HTR-8/SVneo (cell line): ENCODE data around the gene CXCL6.

Experiments
- DNase-seq: peaks from one replicate; pipeline ENCODE4 v3.0.0; 2011; ENCODE audit warnings: low spot score, mixed read lengths; ENCODE audit not compliant: insufficient read length
- FAIRE-seq: peaks from 2 replicates; lab custom pipeline; 2011; peaks lifted over from hg19 to GRCh38; lab: Jason Lieb, UNC

CXCL6 gene

GRCh38 chr4:73841243-73841925, 4.9 kb downstream of the CXCL6 start:
- DNase-seq (no peak), FAIRE-seq (no peak)

DNA sequence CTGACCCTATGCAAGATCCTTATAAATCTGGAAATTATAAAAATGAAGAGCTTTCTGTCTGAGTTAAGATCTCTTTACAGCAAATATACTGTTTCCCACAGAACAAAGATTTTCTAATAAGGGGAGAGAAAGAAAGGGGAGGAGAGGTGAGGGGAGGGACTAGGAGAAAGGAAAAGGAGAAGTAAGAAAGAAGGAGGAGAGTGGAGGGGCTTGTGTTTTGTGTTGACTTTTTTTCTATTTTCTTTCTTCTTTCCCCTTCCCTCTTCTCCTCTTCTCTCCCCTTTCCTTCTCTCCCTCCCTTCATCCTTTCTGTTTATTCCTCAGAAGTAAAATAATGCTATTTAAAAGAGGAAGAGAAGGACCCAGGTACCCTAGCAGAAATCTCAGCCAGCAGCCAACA, 6.2 kb downstream of the CXCL6 start:
- DNase-seq (no peak), FAIRE-seq (no peak)

- DNase-seq (no peak), FAIRE-seq (no peak)
Observed at GRCh38 chr4:73843369-73843768, 6.9 kb downstream of the CXCL6 start.

GRCh38 chr4:73844345-73844744, 7.9 kb downstream of the CXCL6 start:
- FAIRE-seq (no peak), DNase-seq (no peak)

- DNase-seq (no peak), FAIRE-seq (no peak)
Observed at GRCh38 chr4:73844806-73845205, 8.3 kb downstream of the CXCL6 start.

DNA sequence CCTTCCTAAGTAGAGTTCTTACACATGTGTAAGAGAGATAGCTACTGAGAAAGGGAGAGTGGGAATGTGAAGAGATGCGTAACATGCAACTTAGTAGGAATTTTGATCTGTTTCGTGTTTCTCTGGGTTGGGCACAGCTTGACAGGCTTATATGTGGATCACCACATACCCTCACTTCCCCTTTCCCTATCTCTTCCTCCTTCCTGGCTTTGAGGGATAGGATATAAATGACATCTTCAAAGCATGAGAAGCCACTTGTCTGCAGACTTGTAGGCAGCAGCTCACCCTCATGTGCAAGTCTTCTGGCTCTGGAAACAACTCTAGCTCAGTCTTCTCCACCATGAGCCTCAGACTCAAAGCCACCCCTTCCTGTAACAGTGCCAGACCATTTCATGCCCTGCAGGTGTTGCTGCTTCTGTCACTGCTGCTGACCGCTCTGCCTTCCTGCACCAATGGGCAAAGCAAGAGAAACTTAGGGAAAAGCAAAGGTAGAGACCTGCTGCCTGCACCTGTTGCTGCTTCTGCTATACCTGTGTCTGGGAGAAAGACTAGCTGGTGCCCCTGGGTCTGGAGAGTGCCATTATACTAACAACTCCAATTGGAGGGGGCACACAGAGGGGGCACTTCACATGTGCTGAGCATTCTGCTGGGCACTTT, 11.2 kb downstream of the CXCL6 start:
- no peak for FAIRE-seq

GRCh38 chr4:73848183-73848777, 11.8 kb downstream of the CXCL6 start:
- DNase-seq = no peak
- no peak for FAIRE-seq

More for the DNA sequence above, 11.2 kb downstream of the CXCL6 start:
- DNase-seq = no peak

GRCh38 chr4:73850261-73850970, 13.9 kb downstream of the CXCL6 start:
- FAIRE-seq (no peak), DNase-seq (no peak)

DNA sequence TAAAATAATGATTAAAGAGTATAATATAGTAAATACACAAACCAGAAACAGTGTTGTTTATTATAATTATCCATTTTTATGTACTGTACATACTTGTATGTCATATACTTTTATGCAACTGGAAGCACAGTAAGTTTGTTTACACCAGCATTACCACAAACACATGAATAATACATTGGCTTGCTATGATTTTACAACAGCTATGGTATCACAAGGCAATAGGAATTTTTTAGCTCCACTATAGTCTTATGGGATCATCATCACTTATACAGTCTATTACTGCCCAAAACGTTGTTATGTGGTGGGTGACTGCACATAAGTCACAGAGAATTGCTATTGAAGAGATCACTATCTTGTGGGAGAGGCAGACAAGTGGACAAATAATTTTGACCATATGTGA, 14.8 kb downstream of the CXCL6 start:
- no peak for FAIRE-seq

GRCh38 chr4:73852771-73853170, 16.3 kb downstream of the CXCL6 start:
- no peak for FAIRE-seq
- DNase-seq = no peak

More for the DNA sequence above, 14.8 kb downstream of the CXCL6 start:
- DNase-seq = no peak

GRCh38 chr4:73853246-73853704, 16.8 kb downstream of the CXCL6 start, which contains the start of gene PF4V1:
PF4V1 (plus strand) TSS chr4:73853296; CDS start chr4:73853363, 67 bp downstream.
- no peak for FAIRE-seq
- no peak for DNase-seq

DNA sequence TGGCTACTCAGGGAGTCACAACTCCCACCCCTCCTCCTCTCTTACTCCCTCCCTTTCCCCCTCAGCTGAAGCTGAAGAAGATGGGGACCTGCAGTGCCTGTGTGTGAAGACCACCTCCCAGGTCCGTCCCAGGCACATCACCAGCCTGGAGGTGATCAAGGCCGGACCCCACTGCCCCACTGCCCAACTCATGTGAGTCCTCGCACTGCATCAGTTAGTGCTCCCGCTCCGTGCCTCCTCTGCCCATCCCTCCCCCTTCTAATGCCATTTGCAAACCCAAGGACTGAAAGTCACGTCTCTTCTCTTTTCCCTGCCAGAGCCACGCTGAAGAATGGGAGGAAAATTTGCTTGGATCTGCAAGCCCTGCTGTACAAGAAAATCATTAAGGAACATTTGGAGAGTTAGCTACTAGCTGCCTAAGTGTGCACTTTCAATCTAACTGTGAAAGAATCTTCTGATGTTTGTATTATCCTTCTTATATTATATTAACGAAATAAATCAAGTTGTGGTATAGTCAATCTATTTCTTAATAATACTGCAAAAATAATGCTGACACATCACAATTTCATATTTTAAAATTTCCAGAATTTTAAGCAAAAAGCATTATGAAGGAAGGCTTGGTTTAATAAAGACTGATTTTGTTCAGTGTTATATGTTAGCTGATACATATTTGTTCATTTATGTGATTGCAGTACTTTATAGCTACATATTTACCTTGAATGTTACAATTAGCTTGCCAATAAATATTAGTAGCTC, 17.4 kb downstream of the CXCL6 start:
- FAIRE-seq (no peak), DNase-seq (no peak)

DNA sequence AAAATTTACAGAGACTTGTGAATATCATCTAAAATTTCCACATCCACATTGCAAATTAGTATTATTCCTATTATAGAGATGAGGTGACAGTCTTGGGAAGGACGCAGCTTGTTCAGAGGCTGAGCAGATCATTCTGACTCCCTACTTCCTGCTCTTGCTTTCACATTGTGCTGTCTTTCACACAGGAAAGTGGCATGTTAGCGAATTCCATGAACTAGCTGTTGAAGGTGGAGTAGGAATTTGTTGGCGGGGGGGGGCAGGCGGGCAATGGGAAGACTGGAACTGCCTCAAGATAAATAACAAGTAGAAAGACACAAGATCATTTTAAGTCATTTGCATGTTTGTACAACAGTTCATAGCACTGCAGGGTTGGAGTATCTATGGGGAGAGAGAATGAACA, 18.9 kb downstream of the CXCL6 start:
- DNase-seq = no peak
- FAIRE-seq = no peak

- DNase-seq = no peak
- FAIRE-seq = no peak
Observed at GRCh38 chr4:73856518-73856917, 20.0 kb downstream of the CXCL6 start.

- FAIRE-seq (no peak), DNase-seq (no peak)
Observed at GRCh38 chr4:73859614-73860088, 23.2 kb downstream of the CXCL6 start.

- DNase-seq (no peak), FAIRE-seq (no peak)
Observed at GRCh38 chr4:73860181-73860580, 23.7 kb downstream of the CXCL6 start.

DNA sequence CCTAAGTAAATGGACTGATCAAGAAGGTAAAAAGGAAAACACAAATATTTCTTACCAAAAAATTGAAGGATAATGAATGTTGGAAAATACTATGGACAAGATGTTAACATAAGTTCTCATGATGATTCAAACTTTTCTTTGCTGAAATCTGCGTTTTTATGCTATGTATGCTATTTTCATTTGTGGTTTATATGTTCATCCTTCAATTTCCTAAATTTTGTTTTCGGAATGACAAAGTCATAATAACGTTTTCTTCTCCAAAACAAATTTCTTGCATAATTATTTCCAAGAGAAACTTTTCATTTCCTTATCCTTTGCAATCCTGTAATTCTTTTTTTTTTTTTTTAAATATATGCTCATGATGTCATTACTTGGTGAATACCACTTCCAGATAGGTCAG, 24.4 kb downstream of the CXCL6 start:
- FAIRE-seq = no peak
- DNase-seq = no peak

DNA sequence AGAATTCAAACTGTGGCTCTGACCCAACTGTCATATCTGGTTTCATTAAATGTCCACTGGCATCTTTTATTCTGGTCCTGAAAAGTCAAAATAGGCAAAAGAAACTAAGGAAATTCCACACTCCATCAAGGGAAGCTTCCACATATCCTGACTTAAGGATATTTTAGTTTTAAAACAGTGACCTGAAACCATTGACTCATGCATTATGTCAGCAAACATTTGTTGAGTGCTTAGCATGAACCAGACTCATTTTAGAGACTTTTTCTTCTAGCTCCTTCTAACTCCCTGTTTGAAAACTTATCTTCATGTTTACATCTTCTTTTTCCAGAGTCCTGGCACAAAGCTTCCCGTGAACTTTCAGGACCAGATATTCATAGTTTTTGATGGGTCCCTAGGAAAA, 25.8 kb downstream of the CXCL6 start:
- no peak for DNase-seq
- FAIRE-seq = no peak

DNA sequence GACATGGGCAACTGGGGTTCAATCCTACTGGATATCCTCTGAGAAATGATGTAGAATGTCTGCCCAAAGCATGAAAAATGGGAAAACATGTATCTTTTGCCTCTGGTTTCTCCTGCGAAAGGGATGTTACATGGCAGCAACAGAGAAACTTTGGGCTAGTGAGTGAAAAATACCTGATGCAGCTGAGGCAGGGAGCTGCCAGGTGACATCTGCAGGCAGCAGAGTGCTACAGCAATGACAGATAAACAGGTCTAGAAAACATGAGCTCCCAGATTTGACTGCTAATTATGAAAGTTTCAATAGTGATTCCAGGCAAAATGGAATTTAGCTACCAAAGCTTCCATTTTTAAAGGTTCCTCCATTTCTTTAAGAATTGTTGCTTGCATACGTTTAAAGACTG, 27.9 kb downstream of the CXCL6 start:
- FAIRE-seq (no peak), DNase-seq (peak; percentile 10)

GRCh38 chr4:73864961-73865360, 28.5 kb downstream of the CXCL6 start:
- DNase-seq = no peak
- FAIRE-seq = no peak
